TTC549 (cell line): ENCODE measurements around the gene DMXL1.

Source experiments
- FAIRE-seq: peaks from 2 replicates; lab custom pipeline; 2012; peaks lifted over from hg19 to GRCh38; lab: Jason Lieb, UNC

Gene DMXL1

GRCh38 chr5:119289438-119290044 is 218.7 kb downstream of the DMXL1 start:
- FAIRE-seq = no peak

GRCh38 chr5:119290161-119290569 is 219.3 kb downstream of the DMXL1 start:
- FAIRE-seq = no peak

GRCh38 chr5:119290607-119291006 is 219.7 kb downstream of the DMXL1 start:
- no peak for FAIRE-seq

- no peak for FAIRE-seq
These were observed 220.2 kb downstream of the DMXL1 start for GRCh38 chr5:119291056-119291455.

- no peak for FAIRE-seq
These were observed 221.0 kb downstream of the DMXL1 start for GRCh38 chr5:119291877-119292276.

- FAIRE-seq = no peak
These were observed 222.0 kb downstream of the DMXL1 start for GRCh38 chr5:119292701-119293515.

- FAIRE-seq = no peak
These were observed 222.6 kb downstream of the DMXL1 start for GRCh38 chr5:119293516-119293829.
